WTC11 (cell line): ENCODE data around the gene COL26A1.

ENCODE experiments used
- CTCF ChIP-seq: fragments of 200-600 bp; IDR thresholded peaks from 2 replicates; pipeline ENCODE4 v1.8.0; 2022; ENCODE audit warnings: antibody characterized with exemption
- JUN ChIP-seq: sonication (generic); formaldehyde crosslinking; IDR thresholded peaks from 2 replicates; pipeline ENCODE4 v1.8.0; 2023; ENCODE audit warnings: mild to moderate bottlenecking, missing genetic modification reagents

GRCh38 chr7:101501351-101501750, 138.7 kb downstream of the COL26A1 start:
- TF ChIP-seq JUN (CRISPR knock-in tag) (no peak), CTCF (no peak)
